OCI-LY1 (cell line): ENCODE results near the gene L3MBTL3.

Experiments used
- H2AFZ ChIP-seq: fragments of 200-600 bp; sonication (generic), shearing (Covaris generic); 2 replicates; pipeline ENCODE4 v1.6.0; 2014; ENCODE audit warnings: antibody characterized with exemption, mild to moderate bottlenecking, low read length
- H3F3A ChIP-seq: fragments of 200-600 bp; sonication (generic), shearing (Covaris generic); 2 replicates; pipeline ENCODE4 v1.6.0; 2014; ENCODE audit warnings: mild to moderate bottlenecking, antibody characterized with exemption, low read length, moderate library complexity; ENCODE audit not compliant: insufficient read depth
- H3K27ac ChIP-seq: fragments of 200-600 bp; sonication (generic); 2 replicates; pipeline ENCODE4 v1.5.1; 2014; ENCODE audit warnings: low read length, mixed run types, mild to moderate bottlenecking, low read depth; ENCODE audit not compliant: poor library complexity, severe bottlenecking
- H3K27me3 ChIP-seq: fragments of 200-600 bp; sonication (generic); 2 replicates; pipeline ENCODE4 v1.6.0; 2014; ENCODE audit warnings: antibody characterized with exemption, mild to moderate bottlenecking, low read length, moderate library complexity; ENCODE audit not compliant: insufficient read depth
- H3K36me3 ChIP-seq: fragments of 200-600 bp; sonication (generic); 2 replicates; pipeline ENCODE4 v1.6.1; 2014; ENCODE audit warnings: mild to moderate bottlenecking, antibody characterized with exemption, low read length, moderate library complexity, mixed read lengths; ENCODE audit not compliant: insufficient read depth
- H3K4me1 ChIP-seq: fragments of 200-600 bp; sonication (generic); 2 replicates; pipeline ENCODE4 v1.5.1; 2014; ENCODE audit warnings: mild to moderate bottlenecking, low read length, moderate library complexity; ENCODE audit not compliant: insufficient read depth, severe bottlenecking
- H3K4me2 ChIP-seq: fragments of 200-600 bp; sonication (generic), shearing (Covaris generic); 2 replicates; pipeline ENCODE4 v1.6.1; 2014; ENCODE audit warnings: low read length
- H3K4me3 ChIP-seq: fragments of 200-600 bp; sonication (generic); 2 replicates; pipeline ENCODE4 v1.5.1; 2014; ENCODE audit warnings: low read length, low read depth, mild to moderate bottlenecking, mixed read lengths; ENCODE audit not compliant: poor library complexity, severe bottlenecking
- H3K79me2 ChIP-seq: fragments of 200-600 bp; shearing (Covaris generic); 2 replicates; pipeline ENCODE4 v1.6.1; 2016; ENCODE audit warnings: mixed run types, low read length, mixed read lengths; ENCODE audit not compliant: insufficient read depth
- H3K9ac ChIP-seq: fragments of 200-600 bp; sonication (generic), shearing (Covaris generic); 2 replicates; pipeline ENCODE4 v1.6.1; 2014; ENCODE audit warnings: mild to moderate bottlenecking, low read length, mixed read lengths
- H3K9me2 ChIP-seq: fragments of 200-600 bp; sonication (generic), shearing (Covaris generic); 2 replicates; pipeline ENCODE4 v1.6.1; 2014; ENCODE audit warnings: low read depth, mild to moderate bottlenecking, low read length, mixed read lengths
- H3K9me3 ChIP-seq: fragments of 200-600 bp; shearing (Covaris generic); 2 replicates; pipeline ENCODE4 v1.6.1; 2014; ENCODE audit warnings: low read length, mixed read lengths
- H4K20me1 ChIP-seq: fragments of 200-600 bp; sonication (generic), shearing (Covaris generic); 2 replicates; pipeline ENCODE4 v1.6.0; 2016; ENCODE audit warnings: mild to moderate bottlenecking, low read length; ENCODE audit not compliant: insufficient read depth
- EZH2 ChIP-seq: fragments of 200-600 bp; sonication (generic), shearing (Covaris generic); IDR thresholded peaks from 2 replicates; pipeline ENCODE4 v1.8.0; 2017; ENCODE audit warnings: borderline replicate concordance, mixed run types, mild to moderate bottlenecking, antibody characterized with exemption, low read length, moderate library complexity, mixed read lengths
- TF ChIP-seq, protein P1 (sequence below): fragments of 200-600 bp; sonication (generic), shearing (Covaris generic); IDR thresholded peaks from 2 replicates; pipeline ENCODE4 v1.5.1; 2017; ENCODE audit warnings: mild to moderate bottlenecking, antibody characterized with exemption, low read length, moderate library complexity, mixed read lengths

The L3MBTL3 gene

GRCh38 chr6:129996387-129996786 lies 22.0 kb upstream of the L3MBTL3 start:
- no peaks in the 10 kb centered on the region for H4K20me1 ChIP-seq
- no peak overlapping the region for H3K9ac ChIP-seq
- no peak overlapping the region for H3K27ac ChIP-seq
- no peaks in the 10 kb centered on the region for H3K27me3 ChIP-seq
- no peaks in the 10 kb centered on the region for H3K9me2 ChIP-seq
- TF ChIP-seq, protein P1, sequence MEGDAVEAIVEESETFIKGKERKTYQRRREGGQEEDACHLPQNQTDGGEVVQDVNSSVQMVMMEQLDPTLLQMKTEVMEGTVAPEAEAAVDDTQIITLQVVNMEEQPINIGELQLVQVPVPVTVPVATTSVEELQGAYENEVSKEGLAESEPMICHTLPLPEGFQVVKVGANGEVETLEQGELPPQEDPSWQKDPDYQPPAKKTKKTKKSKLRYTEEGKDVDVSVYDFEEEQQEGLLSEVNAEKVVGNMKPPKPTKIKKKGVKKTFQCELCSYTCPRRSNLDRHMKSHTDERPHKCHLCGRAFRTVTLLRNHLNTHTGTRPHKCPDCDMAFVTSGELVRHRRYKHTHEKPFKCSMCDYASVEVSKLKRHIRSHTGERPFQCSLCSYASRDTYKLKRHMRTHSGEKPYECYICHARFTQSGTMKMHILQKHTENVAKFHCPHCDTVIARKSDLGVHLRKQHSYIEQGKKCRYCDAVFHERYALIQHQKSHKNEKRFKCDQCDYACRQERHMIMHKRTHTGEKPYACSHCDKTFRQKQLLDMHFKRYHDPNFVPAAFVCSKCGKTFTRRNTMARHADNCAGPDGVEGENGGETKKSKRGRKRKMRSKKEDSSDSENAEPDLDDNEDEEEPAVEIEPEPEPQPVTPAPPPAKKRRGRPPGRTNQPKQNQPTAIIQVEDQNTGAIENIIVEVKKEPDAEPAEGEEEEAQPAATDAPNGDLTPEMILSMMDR, result no peak
- no peak for TF ChIP-seq EZH2
- H3K4me2 ChIP-seq, result no peak overlapping the region
- no peak overlapping the region for H2AFZ ChIP-seq
- H3K9me3 ChIP-seq, result no peaks in the 10 kb centered on the region
- no peaks in the 10 kb centered on the region for H3K79me2 ChIP-seq
- no peaks in the 10 kb centered on the region for H3K4me1 ChIP-seq
- no peaks in the 10 kb centered on the region for H3F3A ChIP-seq
- H3K36me3 ChIP-seq, result no peaks in the 10 kb centered on the region
- no peak overlapping the region for H3K4me3 ChIP-seq

- Histone ChIP-seq H3F3A (no peaks in the 10 kb centered on the region), H3K79me2 (no peaks in the 10 kb centered on the region), H3K27me3 (no peaks in the 10 kb centered on the region), H2AFZ (no peak overlapping the region), H4K20me1 (no peaks in the 10 kb centered on the region), H3K27ac (no peak overlapping the region), H3K4me1 (no peaks in the 10 kb centered on the region), H3K4me3 (no peak overlapping the region), H3K9ac (no peak overlapping the region), H3K9me3 (no peaks in the 10 kb centered on the region), H3K36me3 (no peaks in the 10 kb centered on the region), H3K4me2 (no peak overlapping the region), H3K9me2 (no peaks in the 10 kb centered on the region)
- TF ChIP-seq EZH2, result no peak
- TF ChIP-seq, protein P1, result no peak
These were observed 17.6 kb upstream of the L3MBTL3 start for GRCh38 chr6:130000526-130001421.

GRCh38 chr6:130008236-130008873 lies 10.0 kb upstream of the L3MBTL3 start:
- Histone ChIP-seq H3K9ac (no peak overlapping the region), H3K4me3 (no peak overlapping the region), H3K36me3 (no peaks in the 10 kb centered on the region), H3K9me3 (no peaks in the 10 kb centered on the region), H3K4me2 (no peak overlapping the region), H3F3A (no peaks in the 10 kb centered on the region), H3K27me3 (no peaks in the 10 kb centered on the region), H2AFZ (no peak overlapping the region), H4K20me1 (no peaks in the 10 kb centered on the region), H3K9me2 (no peaks in the 10 kb centered on the region), H3K4me1 (no peaks in the 10 kb centered on the region), H3K79me2 (no peaks in the 10 kb centered on the region), H3K27ac (no peak overlapping the region)
- TF ChIP-seq, protein P1, result no peak
- no peak for TF ChIP-seq EZH2
